GM08714 (cell line): ENCODE measurements around the gene FAM193A.
"Not testable (repeated sequence)": the region's sequence is repeated elsewhere in the genome, so short reads cannot be mapped to it uniquely, and the experiment has no call there.

ENCODE experiments used
- H3K4me3 ChIP-seq: fragments of 200-500 bp; sonication (Bioruptor generic); 2 replicates; pipeline ENCODE4 v1.5.1; 2014; ENCODE audit warnings: mild to moderate bottlenecking, low read length, inconsistent platforms
- ZNF274 ChIP-seq: IDR thresholded peaks from 2 replicates; pipeline ENCODE4 v1.6.1; 2012; ENCODE audit warnings: mild to moderate bottlenecking, low read depth, low read length

Gene FAM193A

DNA sequence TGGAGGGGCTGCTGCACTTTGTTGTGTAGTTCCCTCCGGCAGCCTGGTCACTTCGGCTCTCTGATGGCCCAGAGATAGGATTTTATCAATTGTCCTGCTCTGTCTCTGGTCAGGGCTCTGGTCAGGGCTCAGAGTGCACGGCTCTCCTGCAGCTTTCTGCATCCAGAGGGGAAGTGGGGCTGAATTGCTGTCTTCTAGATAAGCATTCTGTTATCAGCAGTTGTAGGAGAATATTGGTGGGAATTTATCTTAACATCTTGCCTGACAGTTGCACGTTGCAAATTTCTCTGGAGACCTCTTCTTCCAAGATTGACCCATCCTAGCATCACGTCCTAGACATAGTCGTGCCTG, 62.8 kb downstream of the FAM193A start:
- TF ChIP-seq ZNF274 = no peak
- no peak overlapping the region; the same call in 1 of the 2 replicates for H3K4me3 ChIP-seq

DNA sequence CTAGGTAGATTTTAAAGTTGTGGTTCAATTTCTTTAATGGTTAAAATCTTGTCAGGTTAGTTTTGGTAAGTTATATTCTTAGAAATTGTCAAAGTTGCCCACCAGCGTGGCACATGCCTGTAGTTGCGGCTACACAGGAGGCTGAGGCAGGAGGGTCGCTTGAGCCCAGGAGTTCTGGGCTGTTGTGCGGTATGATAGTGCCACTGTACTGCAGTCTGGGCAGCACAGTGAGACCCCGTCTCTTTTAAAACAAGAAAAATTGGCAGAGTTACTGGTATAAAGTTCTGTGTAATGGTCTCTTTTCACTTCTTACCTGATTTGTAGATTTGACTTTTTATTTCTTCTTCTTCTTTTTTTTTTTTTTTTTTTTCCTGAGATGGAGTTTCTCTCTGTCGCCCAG, 64.4 kb downstream of the FAM193A start:
- no peak for TF ChIP-seq ZNF274
- no peak overlapping the region for H3K4me3 ChIP-seq

DNA sequence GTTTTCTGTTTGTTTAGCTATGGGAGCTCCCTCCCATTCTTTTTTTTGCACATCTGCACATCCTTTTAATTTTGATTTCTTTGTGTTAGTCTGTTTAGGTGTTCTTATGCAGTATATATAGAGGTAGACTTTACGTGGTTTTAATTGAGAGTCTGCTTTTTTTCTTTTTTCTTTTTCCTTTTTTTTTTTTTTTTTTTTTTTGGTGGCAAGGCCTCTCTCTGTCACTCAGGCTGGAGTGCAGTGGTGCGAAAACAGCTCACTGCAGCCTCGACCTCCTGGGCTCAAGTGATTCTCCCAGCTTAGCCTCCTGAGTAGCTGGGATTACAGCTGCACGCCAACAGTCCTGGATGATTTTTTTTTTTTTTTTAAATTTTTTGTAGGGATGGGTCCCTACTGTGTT, 68.2 kb downstream of the FAM193A start:
- no peak overlapping the region for H3K4me3 ChIP-seq
- no peak for TF ChIP-seq ZNF274

DNA sequence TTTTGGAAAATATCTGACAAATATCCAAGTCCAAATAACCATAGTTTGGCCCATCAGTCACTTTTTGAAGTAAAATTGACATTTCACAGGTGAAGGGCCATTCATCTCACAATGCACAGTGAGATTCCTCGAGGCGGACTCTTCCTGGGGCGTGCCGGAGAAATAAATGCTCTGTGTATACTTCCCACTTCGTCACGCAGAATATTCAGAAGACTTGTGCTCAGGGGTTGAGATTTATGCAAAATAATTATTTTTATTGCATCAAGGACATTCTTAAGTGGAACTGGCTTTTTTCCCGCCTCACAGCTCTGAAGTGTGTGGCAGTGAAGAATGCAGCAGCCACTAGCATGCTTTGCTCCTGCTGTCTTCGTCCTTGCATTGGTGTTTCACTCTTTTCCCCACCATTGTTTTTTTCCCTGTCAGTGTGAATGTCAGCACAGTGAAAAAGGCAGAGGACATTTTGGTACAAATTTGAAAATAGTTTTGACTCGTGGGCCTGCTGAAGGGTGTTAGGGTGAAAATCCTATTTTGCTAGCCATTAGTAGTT, 70.6 kb downstream of the FAM193A start:
- no peak for TF ChIP-seq ZNF274
- H3K4me3 ChIP-seq = no peak overlapping the region

DNA sequence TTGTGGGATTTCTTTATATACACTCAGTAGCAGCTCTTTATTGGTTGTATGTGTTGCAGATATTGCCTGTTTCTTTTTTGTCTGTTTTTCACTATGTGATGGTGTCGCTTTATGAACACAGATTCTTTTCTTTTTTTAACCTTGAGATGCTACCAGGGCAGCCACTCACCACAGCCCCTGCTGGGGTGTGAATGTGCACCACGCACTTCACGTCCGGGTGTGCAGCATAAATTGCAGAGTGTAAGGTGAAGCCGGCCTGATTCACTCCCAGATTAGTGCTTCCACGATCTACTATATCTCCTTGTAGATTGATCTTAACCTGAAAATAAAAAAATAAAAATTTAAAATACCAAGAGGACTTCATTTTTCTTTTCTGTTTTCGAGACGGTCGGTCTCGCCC, 71.4 kb downstream of the FAM193A start:
- TF ChIP-seq ZNF274 = no peak
- no peak overlapping the region for H3K4me3 ChIP-seq

DNA sequence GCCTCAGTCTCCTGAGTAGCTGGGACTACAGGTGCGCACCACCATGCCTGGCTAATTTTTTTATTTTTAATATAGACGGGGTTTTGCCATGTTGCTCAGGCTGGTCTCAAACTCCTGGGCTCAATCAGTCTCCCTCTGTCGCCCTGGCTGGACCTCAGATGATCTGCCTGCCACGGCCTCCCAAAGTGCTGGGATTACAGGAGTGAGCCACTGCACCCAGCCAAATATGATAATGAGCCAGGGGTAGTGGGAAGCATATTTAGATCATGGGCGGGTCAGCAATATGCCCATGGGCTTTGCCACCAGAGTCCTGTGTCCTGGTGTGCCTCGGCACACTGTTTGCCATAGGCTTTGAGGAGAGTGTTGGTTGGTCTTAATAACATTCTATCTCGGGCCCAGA, 71.8 kb downstream of the FAM193A start:
- no peak for TF ChIP-seq ZNF274

DNA sequence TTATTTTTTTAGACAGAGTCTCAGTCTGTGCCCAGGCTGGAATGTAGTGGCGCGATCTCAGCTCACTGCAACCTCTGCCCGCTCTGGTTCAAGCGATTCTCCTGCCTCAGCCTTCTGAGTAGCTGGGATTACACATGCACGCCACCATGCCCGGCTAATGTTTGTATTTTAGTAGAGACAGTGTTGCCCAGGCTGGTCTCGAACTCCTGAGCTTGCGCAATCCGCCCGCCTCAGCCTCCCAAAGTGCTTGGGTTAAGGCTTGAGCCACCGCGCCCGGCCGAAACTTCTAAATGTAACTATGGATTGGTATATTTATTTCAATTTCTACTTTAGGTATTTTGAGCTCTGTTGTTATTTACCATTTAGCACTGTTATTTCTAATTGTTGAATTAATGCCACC, 79.4 kb downstream of the FAM193A start:
- no peak for TF ChIP-seq ZNF274
- H3K4me3 ChIP-seq = no peak overlapping the region

More for the DNA sequence above, 71.8 kb downstream of the FAM193A start:
- no peak overlapping the region for H3K4me3 ChIP-seq

DNA sequence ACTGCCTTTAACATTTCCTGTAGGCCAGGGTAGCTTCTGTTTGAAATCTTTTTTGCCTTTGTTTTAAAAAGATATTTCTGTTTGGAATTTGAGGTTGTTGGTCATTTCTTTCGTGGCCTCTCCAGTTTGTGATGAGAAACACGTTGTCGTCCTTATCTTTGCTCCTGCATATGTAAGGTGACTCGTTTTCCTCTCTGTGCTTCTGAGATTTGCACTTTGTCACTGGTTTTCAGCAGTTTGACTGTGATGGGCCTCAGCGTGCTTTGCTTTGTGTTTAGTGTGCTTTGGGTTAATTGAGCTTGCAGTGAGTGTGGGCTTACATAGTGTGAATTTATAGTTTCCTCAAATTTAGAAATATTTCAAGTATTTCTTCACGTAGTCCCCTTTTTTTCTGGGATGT, 81.5 kb downstream of the FAM193A start:
- no peak for TF ChIP-seq ZNF274
- no peak overlapping the region for H3K4me3 ChIP-seq

DNA sequence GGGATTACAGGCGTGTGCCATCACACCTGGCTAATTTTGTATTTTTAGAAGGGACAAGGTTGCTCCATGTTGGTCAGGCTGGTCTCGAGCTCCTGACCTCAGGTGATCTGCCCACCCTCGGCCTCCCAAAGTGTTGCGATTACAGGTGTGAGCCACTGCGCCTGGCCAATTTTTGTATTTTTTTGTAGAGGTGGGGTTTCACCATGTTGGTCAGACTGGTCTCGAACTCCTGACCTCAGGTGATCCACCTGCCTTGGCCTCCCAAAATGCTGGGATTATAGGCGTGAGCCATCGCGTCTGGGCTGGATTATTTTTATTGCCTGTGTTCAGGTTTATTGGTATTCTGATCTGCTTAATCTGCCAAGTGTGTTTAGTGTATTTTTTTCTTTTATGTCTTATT, 82.3 kb downstream of the FAM193A start:
- H3K4me3 ChIP-seq = not testable (repeated sequence)

DNA sequence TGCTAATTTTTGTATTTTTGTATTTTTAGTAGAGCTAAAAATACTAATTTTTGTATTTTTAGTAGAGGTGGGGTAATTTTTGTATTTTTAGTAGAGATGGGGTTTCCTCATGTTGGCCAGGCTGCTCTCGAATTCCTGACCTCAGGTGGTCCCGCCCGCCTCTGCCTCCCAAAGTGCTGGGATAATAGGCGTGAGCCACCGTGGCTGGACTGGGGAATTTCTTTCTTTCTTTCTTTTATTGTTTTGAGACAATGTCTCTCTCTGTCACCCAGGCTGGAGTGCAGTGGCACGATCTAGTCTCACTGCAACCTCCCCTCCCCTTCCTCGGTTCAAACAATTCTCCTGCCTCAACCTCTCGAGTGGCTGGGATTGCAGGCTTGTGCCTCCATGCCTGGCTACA, 83.0 kb downstream of the FAM193A start:
- H3K4me3 ChIP-seq = no peak overlapping the region
- TF ChIP-seq ZNF274 = no peak

DNA sequence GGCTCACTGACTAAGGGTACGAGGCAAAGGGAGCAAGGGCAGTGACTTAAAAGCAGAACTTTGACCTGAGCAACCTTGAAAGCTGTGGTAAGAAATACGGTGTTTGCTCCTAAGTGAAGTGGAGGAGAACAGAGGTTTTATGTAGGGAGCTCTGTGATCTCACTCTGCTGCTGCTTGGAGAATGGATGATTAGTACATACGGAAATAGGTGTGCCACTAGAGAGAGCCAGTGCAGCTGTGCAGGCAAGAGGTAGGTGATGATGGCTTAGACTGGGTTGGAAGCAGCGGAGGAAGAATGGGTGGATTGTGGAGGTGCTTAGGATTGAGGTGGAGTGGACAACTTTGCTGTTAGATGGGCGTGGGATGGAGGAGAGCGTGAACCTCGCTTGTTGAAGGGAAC, 85.0 kb downstream of the FAM193A start:
- TF ChIP-seq ZNF274 = no peak
- no peak overlapping the region for H3K4me3 ChIP-seq

DNA sequence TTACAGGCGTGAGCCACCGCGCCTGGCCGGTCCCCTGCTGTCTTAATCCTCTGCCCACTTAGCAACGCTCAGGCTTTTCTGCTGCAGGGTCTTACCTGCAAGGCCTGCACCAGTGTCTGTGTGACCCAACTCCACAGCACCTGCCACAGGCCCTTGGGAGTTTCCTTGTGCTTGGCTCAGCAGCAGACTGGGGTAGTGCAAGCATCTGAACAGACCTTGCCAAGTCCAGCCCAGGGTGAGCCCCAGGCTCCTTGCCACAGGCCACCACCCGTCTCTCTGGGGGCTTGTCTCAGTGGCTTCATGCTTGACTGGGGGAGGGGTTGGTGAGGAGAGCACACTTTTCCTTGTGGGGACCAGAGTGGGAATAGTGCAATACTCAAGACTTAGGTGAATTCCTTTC, 87.0 kb downstream of the FAM193A start:
- TF ChIP-seq ZNF274 = no peak
- H3K4me3 ChIP-seq = no peak overlapping the region

DNA sequence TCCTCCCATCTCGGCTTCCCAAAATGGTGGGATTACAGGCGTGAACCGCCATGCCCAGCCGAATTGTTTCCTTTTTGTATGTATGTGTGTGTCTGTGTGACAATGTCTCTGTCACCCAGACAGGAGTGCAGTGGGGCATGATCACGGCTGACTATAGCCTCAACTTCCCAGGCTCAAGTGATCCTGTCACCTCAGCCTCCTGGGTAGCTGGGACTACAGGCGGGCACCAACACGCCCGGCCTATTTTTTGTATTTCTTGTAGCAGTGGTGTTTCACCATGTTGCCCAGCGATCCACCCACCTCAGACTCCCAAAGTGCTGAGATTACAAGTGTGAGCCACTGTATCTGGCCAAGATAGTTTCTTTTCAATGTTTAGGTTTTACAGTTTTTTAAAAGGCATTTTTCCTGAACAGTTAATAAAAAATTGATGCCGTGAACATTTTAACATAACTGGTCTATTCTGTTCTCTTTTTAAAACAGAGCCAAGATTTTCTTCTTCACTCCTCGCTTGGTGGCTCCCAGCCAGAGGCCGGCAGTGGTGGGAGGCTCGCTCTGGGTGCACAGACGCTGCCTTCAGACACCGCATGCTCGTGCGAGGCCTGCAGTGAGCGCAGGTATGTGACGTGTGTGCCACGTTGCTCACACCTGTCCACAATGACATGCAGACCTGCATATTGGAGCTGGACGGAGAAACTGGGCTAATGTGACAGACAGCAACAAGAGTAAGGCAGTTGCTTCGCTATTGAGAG, 88.5 kb downstream of the FAM193A start:
- TF ChIP-seq ZNF274 = no peak
- H3K4me3 ChIP-seq = no peak overlapping the region

DNA sequence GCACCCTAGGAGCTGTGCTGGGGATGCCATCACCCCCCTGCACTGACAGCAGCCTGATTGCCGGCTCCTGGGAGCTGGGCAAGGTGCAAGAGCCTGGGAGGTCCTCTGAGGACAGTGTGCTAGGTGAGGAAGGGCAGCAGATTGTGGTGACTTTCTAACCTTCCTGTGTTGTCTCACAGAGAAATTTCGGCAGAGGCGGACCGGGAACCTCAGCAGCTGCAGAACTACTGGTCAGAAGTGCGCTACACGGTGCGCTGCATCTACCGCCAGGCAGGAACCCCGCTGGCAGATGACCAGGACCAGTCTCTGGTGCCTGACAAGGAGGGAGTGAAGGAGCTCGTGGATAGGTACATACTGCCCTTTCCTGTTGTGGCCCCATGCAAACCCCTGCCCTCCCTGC, 89.8 kb downstream of the FAM193A start:
- TF ChIP-seq ZNF274 = no peak

DNA sequence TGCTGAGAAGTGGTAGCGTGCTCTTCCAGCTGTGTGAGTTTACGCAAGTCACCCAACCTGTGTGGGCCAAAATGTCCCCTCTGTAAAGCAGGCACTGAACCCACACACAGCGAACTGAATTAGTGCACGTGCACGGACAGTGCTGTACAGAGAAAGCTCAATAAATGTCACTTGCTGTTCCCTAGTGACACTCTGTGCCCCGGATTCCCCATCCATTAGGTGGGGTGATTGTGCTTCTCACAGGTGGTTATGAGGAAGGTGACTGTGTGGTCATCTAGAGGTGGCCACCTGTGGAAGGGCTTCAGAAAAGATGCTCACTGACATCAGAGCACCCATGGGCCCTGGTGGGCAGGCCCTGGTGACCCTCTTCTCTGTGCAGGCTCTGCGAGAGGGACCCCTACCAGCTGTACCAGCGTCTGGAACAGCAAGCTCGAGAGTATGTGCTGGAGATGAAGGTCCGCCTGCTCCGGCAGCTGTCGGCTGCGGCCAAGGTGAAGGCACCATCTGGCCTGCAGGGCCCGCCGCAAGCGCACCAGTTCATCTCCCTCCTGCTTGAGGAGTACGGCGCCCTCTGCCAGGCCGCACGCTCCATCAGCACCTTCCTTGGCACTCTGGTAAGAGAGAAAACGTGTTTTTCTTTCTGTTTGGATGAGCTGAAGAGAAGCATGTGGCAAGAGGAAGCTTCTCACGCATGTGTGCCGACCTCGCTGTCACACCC, 94.3 kb downstream of the FAM193A start:
- no peak overlapping the region for H3K4me3 ChIP-seq
- no peak for TF ChIP-seq ZNF274

More for the DNA sequence above, 89.8 kb downstream of the FAM193A start:
- no peak overlapping the region for H3K4me3 ChIP-seq

DNA sequence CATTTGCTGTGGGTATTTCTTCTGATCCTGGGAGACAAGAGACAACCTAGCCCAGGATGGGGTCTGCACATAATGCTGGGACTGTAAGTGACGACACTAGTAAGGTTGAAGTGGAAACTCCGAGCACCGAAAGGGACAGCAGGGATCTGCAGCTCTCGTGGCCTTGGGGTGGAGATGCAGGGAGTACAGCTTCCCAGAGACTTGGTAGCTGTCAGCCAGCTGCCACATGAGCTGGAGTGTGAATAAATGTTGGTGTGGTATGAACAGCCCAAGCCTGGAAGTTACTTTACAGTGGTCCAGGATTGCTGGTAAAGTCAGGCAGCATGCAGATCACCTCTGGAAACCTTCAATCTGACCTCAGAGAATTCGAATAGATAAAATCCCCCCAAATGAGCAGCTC, 97.6 kb downstream of the FAM193A start:
- TF ChIP-seq ZNF274 = no peak

More for the DNA sequence above, 97.6 kb downstream of the FAM193A start:
- no peak overlapping the region for H3K4me3 ChIP-seq
